ENCODE results near the gene TRIM38.

TRIM38 gene

GRCh38 chr6:25944688-25945574 lies 17.7 kb upstream of the TRIM38 start:
- no peaks in the 10 kb centered on the region for H3K9me3 ChIP-seq (ENCODE audit: control insufficient read depth, insufficient read depth, low read depth, low read length)
- H3K27ac ChIP-seq (ENCODE audit: extremely low read depth, low read depth, low read length) = no peak overlapping the region
- CTCF ChIA-PET = interaction anchor here (0.6 to 2.1 kb wide), 6 partner anchors 16 to 758 kb away, joined by 3 to 8 read pairs (median 4); no protein-coding TSS in a partner anchor
- no peak for TF ChIP-seq TSHZ1 (tag by site-specific recombination; IDR thresholded peaks at IDR 0.05; ENCODE audit: borderline replicate concordance)
- TF ChIP-seq ZBTB6 (tag by site-specific recombination; IDR thresholded peaks at IDR 0.05) = no peak
- no peak for TF ChIP-seq ZBTB17 (tag by site-specific recombination; IDR thresholded peaks at IDR 0.05)
- no peak for TF ChIP-seq ZNF423 (tag by site-specific recombination; IDR thresholded peaks at IDR 0.05)
- TF ChIP-seq SP3 (tag by site-specific recombination; IDR thresholded peaks at IDR 0.05) = no peak
- TF ChIP-seq ZNF677 (tag by site-specific recombination; IDR thresholded peaks at IDR 0.05) = no peak
- no peak for TF ChIP-seq ZSCAN5A (tag by site-specific recombination; IDR thresholded peaks at IDR 0.05)
- TF ChIP-seq ZNF202 (tag by site-specific recombination; IDR thresholded peaks at IDR 0.05; ENCODE audit: borderline replicate concordance) = no peak
- no peak for TF ChIP-seq ZNF280C (tag by site-specific recombination; IDR thresholded peaks at IDR 0.05)
- TF ChIP-seq HOXC10 (CRISPR knock-in tag; IDR thresholded peaks at IDR 0.05) = no peak
- no peak for TF ChIP-seq FEZF1 (tag by site-specific recombination; IDR thresholded peaks at IDR 0.05)
- no peak for TF ChIP-seq ZNF214 (tag by site-specific recombination; IDR thresholded peaks at IDR 0.05; ENCODE audit: borderline replicate concordance)
- no peak for TF ChIP-seq ZNF530 (tag by site-specific recombination; IDR thresholded peaks at IDR 0.05; ENCODE audit: low read depth)
- TF ChIP-seq PRDM6 (tag by site-specific recombination; IDR thresholded peaks at IDR 0.05) = no peak
- TF ChIP-seq ZBTB20 (tag by site-specific recombination; IDR thresholded peaks at IDR 0.05) = no peak
- POLR2A ChIA-PET = interaction anchor here (0.8 kb wide), 1 partner anchor 48 kb away, joined by 3 read pairs; no protein-coding TSS in a partner anchor
- H3K36me3 ChIP-seq (ENCODE audit: control insufficient read depth in 2 of 2, insufficient read depth in 1 of 2, low read length in 2 of 2) = no peaks in the 10 kb centered on the region
- no peak overlapping the region for H3K4me3 ChIP-seq (ENCODE audit: low read depth, low read length)
- no peaks in the 10 kb centered on the region for H3K4me1 ChIP-seq (ENCODE audit: control insufficient read depth, insufficient read depth, low read length)
